Breast epithelium (tissue), 3 donors: ENCODE measurements around the gene SLC25A10.

Source experiments
- POLR2AphosphoS5 ChIP-seq, 3 donors: sonication (generic); formaldehyde crosslinking; IDR thresholded peaks; one replicate each; pipeline ENCODE4 v1.6.1; 2017; ENCODE audit warnings: antibody characterized with exemption in 3 of 3
- TF ChIP-seq, protein P1 (sequence below), 3 donors: fragments of 450-650 bp; IDR thresholded peaks; one replicate each; pipeline ENCODE4 v1.5.1; 2016 to 2017; ENCODE audit warnings: antibody characterized with exemption in 3 of 3, mild to moderate bottlenecking in 3 of 3, moderate library complexity in 3 of 3

DNA sequence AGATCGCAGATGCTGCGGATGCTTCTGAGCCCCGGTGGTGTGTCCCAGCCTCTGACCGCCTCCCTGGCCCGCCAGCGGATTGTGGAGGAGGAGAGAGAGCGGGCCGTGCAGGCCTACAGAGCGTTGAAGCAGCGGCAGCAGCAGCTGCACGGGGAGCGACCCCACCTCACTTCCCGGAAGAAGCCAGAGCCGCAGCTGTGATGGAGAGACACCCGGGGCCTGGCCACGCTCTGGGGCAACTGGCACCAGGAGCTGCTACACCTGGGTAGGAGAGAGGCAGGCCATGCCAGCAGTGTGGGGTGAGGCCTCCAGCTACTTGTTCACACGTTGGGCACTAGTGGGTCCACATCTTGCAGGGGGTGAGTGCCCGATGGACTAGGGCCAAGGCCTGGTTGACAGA is 39.6 kb upstream of the SLC25A10 start:
- no peak for TF ChIP-seq POLR2AphosphoS5 (IDR thresholded peaks at IDR 0.05)
- TF ChIP-seq, protein P1, sequence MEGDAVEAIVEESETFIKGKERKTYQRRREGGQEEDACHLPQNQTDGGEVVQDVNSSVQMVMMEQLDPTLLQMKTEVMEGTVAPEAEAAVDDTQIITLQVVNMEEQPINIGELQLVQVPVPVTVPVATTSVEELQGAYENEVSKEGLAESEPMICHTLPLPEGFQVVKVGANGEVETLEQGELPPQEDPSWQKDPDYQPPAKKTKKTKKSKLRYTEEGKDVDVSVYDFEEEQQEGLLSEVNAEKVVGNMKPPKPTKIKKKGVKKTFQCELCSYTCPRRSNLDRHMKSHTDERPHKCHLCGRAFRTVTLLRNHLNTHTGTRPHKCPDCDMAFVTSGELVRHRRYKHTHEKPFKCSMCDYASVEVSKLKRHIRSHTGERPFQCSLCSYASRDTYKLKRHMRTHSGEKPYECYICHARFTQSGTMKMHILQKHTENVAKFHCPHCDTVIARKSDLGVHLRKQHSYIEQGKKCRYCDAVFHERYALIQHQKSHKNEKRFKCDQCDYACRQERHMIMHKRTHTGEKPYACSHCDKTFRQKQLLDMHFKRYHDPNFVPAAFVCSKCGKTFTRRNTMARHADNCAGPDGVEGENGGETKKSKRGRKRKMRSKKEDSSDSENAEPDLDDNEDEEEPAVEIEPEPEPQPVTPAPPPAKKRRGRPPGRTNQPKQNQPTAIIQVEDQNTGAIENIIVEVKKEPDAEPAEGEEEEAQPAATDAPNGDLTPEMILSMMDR (IDR thresholded peaks at IDR 0.05): no peak
